Measurements from ENCODE around the gene KDM1A.

DNA sequence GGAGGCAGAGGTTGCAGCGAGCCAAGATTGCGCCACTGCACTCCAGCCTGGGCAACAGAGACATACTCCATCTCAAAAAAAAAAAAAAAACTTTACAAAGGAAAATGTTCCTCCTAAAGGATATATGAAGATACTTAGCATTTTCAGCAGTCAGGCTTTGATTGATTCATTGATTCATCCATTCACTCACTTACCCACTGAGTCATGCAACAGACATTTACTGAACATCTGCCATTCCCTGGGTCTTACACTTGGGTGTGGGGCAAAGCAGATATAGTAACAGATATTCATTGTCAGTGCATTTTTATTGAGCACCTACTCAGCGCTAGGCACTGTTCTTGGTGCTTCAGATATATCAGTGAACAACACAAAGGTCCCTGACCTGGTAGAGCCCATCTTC lies 41.0 kb upstream of the KDM1A start:
- TF ChIP-seq, protein P1, sequence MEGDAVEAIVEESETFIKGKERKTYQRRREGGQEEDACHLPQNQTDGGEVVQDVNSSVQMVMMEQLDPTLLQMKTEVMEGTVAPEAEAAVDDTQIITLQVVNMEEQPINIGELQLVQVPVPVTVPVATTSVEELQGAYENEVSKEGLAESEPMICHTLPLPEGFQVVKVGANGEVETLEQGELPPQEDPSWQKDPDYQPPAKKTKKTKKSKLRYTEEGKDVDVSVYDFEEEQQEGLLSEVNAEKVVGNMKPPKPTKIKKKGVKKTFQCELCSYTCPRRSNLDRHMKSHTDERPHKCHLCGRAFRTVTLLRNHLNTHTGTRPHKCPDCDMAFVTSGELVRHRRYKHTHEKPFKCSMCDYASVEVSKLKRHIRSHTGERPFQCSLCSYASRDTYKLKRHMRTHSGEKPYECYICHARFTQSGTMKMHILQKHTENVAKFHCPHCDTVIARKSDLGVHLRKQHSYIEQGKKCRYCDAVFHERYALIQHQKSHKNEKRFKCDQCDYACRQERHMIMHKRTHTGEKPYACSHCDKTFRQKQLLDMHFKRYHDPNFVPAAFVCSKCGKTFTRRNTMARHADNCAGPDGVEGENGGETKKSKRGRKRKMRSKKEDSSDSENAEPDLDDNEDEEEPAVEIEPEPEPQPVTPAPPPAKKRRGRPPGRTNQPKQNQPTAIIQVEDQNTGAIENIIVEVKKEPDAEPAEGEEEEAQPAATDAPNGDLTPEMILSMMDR (conservative IDR thresholded peaks at IDR 0.05; ENCODE audit: low read length): no peak
- no peak for TF ChIP-seq EZH2phosphoT487 (IDR thresholded peaks at IDR 0.05; ENCODE audit: borderline replicate concordance)
